ENCODE results near the gene KHDRBS1.
A peak's percentile ranks its signal among the peaks of the same experiment; 100 is the strongest.

Gene KHDRBS1

GRCh38 chr1:32066489-32066873, 52.8 kb downstream of the KHDRBS1 start:
- ATAC-seq (ENCODE audit: low read depth), result peak; percentile 63
- peaks cover 30% of the 10 kb centered on the region for H3K4me1 ChIP-seq (ENCODE audit: insufficient read depth, poor library complexity, severe bottlenecking)
- no peak for TF ChIP-seq CTCF (IDR thresholded peaks at IDR 0.05; ENCODE audit: poor library complexity, severe bottlenecking)
- H3K27ac ChIP-seq (ENCODE audit: poor library complexity, severe bottlenecking), result peak overlapping the region; percentile 81
- no peaks in the 10 kb centered on the region for H3K9me3 ChIP-seq (ENCODE audit: severe bottlenecking)
- peak; percentile 66 for DNase-seq (ENCODE audit: low spot score)
- no peak overlapping the region for H3K4me3 ChIP-seq (ENCODE audit: severe bottlenecking)
- no peaks in the 10 kb centered on the region for H3K27me3 ChIP-seq (ENCODE audit: insufficient read depth, poor library complexity, severe bottlenecking)
- H3K36me3 ChIP-seq (ENCODE audit: low read depth), result peaks cover 11% of the 10 kb centered on the region

GRCh38 chr1:32068957-32069588, 55.4 kb downstream of the KHDRBS1 start:
- Histone ChIP-seq H3K27ac (ENCODE audit: poor library complexity, severe bottlenecking) (no peak overlapping the region), H3K4me3 (ENCODE audit: severe bottlenecking) (no peak overlapping the region), H3K9me3 (ENCODE audit: severe bottlenecking) (no peaks in the 10 kb centered on the region), H3K4me1 (ENCODE audit: insufficient read depth, poor library complexity, severe bottlenecking) (peaks cover 19% of the 10 kb centered on the region), H3K36me3 (ENCODE audit: low read depth) (peaks cover 4% of the 10 kb centered on the region), H3K27me3 (ENCODE audit: insufficient read depth, poor library complexity, severe bottlenecking) (no peaks in the 10 kb centered on the region)
- ATAC-seq (ENCODE audit: low read depth) (no peak), DNase-seq (ENCODE audit: low spot score) (no peak)
- no peak for TF ChIP-seq CTCF (IDR thresholded peaks at IDR 0.05; ENCODE audit: poor library complexity, severe bottlenecking)

GRCh38 chr1:32071758-32072621, 58.3 kb downstream of the KHDRBS1 start:
- DNase-seq (ENCODE audit: low spot score), result no peak
- peaks cover 13% of the 10 kb centered on the region for H3K36me3 ChIP-seq (ENCODE audit: low read depth)
- no peaks in the 10 kb centered on the region for H3K27me3 ChIP-seq (ENCODE audit: insufficient read depth, poor library complexity, severe bottlenecking)
- TF ChIP-seq CTCF (IDR thresholded peaks at IDR 0.05; ENCODE audit: poor library complexity, severe bottlenecking), result no peak
- H3K27ac ChIP-seq (ENCODE audit: poor library complexity, severe bottlenecking), result peak overlapping the region; percentile 79
- H3K9me3 ChIP-seq (ENCODE audit: severe bottlenecking), result no peaks in the 10 kb centered on the region
- H3K4me3 ChIP-seq (ENCODE audit: severe bottlenecking), result peak overlapping the region; percentile 56
- ATAC-seq (ENCODE audit: low read depth), result peak; percentile 30
- peaks cover 10% of the 10 kb centered on the region for H3K4me1 ChIP-seq (ENCODE audit: insufficient read depth, poor library complexity, severe bottlenecking)

GRCh38 chr1:32072622-32073298, 59.1 kb downstream of the KHDRBS1 start, which contains the start of gene TMEM39B:
TSS of gene TMEM39B (plus strand) at chr1:32072939. CDS start at chr1:32073048, 109 bp downstream.
- Histone ChIP-seq H3K4me1 (ENCODE audit: insufficient read depth, poor library complexity, severe bottlenecking) (peaks cover 8% of the 10 kb centered on the region), H3K9me3 (ENCODE audit: severe bottlenecking) (no peaks in the 10 kb centered on the region), H3K27me3 (ENCODE audit: insufficient read depth, poor library complexity, severe bottlenecking) (no peaks in the 10 kb centered on the region), H3K36me3 (ENCODE audit: low read depth) (peaks cover 21% of the 10 kb centered on the region), H3K27ac (ENCODE audit: poor library complexity, severe bottlenecking) (peak within 1 kb of the TSS; percentile 79), H3K4me3 (ENCODE audit: severe bottlenecking) (peak within 1 kb of the TSS; percentile 56)
- DNase-seq (ENCODE audit: low spot score) (peak; percentile 95), ATAC-seq (ENCODE audit: low read depth) (peak; percentile 85)
- TF ChIP-seq CTCF (IDR thresholded peaks at IDR 0.05; ENCODE audit: poor library complexity, severe bottlenecking), result no peak
